HL-60 (cell line): ENCODE data around the gene TMEM238L.

ENCODE experiments used
- GABPA ChIP-seq: IDR thresholded peaks from 2 replicates; pipeline ENCODE4 v1.6.1; 2012; ENCODE audit warnings: low read depth
- POLR2AphosphoS5 ChIP-seq: IDR thresholded peaks from 2 replicates; pipeline ENCODE4 v1.6.1; 2012; ENCODE audit warnings: low read depth
- TF ChIP-seq, protein P1 (sequence below): IDR thresholded peaks from one replicate; pipeline ENCODE4 v1.5.1; 2011; ENCODE audit warnings: low read length, control low read depth, inconsistent platforms; ENCODE audit not compliant: insufficient read depth
- TF ChIP-seq, protein P2 (sequence below): IDR thresholded peaks from 2 replicates; pipeline ENCODE4 v1.6.1; 2012; ENCODE audit warnings: low read depth; ENCODE audit not compliant: insufficient replicate concordance

DNA sequence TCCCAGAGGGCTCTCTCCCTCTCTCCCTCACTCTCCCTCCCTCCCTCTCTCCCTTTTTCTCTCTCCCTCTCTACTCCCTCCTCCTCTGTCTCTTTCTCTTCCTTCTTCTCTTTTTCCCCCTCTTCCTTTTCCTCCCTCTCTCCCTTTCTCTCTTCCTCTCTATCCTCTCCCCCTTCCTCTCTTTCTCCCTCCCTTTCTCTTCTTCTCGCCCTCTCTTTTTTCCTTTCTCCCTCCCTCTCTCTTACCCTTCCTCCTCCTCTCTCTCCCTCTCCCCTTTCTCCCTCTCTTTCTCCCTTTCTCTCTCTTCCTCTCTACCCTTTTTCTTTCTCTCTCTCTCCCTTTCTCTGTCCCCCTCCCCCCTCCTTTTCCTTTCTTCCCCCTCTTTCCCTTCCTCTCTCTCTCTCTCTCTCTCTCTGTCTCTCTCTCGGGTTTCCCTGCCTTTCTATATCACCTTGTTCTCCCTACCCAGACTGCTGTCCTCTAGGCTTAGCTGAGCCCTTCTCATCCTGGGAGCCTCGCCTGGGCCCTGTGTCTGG, 48.2 kb downstream of the TMEM238L start:
- TF ChIP-seq, protein P1, sequence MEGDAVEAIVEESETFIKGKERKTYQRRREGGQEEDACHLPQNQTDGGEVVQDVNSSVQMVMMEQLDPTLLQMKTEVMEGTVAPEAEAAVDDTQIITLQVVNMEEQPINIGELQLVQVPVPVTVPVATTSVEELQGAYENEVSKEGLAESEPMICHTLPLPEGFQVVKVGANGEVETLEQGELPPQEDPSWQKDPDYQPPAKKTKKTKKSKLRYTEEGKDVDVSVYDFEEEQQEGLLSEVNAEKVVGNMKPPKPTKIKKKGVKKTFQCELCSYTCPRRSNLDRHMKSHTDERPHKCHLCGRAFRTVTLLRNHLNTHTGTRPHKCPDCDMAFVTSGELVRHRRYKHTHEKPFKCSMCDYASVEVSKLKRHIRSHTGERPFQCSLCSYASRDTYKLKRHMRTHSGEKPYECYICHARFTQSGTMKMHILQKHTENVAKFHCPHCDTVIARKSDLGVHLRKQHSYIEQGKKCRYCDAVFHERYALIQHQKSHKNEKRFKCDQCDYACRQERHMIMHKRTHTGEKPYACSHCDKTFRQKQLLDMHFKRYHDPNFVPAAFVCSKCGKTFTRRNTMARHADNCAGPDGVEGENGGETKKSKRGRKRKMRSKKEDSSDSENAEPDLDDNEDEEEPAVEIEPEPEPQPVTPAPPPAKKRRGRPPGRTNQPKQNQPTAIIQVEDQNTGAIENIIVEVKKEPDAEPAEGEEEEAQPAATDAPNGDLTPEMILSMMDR = no peak
- TF ChIP-seq, protein P2, sequence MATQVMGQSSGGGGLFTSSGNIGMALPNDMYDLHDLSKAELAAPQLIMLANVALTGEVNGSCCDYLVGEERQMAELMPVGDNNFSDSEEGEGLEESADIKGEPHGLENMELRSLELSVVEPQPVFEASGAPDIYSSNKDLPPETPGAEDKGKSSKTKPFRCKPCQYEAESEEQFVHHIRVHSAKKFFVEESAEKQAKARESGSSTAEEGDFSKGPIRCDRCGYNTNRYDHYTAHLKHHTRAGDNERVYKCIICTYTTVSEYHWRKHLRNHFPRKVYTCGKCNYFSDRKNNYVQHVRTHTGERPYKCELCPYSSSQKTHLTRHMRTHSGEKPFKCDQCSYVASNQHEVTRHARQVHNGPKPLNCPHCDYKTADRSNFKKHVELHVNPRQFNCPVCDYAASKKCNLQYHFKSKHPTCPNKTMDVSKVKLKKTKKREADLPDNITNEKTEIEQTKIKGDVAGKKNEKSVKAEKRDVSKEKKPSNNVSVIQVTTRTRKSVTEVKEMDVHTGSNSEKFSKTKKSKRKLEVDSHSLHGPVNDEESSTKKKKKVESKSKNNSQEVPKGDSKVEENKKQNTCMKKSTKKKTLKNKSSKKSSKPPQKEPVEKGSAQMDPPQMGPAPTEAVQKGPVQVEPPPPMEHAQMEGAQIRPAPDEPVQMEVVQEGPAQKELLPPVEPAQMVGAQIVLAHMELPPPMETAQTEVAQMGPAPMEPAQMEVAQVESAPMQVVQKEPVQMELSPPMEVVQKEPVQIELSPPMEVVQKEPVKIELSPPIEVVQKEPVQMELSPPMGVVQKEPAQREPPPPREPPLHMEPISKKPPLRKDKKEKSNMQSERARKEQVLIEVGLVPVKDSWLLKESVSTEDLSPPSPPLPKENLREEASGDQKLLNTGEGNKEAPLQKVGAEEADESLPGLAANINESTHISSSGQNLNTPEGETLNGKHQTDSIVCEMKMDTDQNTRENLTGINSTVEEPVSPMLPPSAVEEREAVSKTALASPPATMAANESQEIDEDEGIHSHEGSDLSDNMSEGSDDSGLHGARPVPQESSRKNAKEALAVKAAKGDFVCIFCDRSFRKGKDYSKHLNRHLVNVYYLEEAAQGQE = no peak
- TF ChIP-seq GABPA = no peak
- TF ChIP-seq POLR2AphosphoS5 = no peak
